GM12878 (cell line): Measurements from ENCODE around the gene MAP4K2. TPM values are rescaled to one million over a fixed set of nuclear protein-coding genes. Genes with fewer than 3 reads are reported as not detected.

Experiments used
- ATAC-seq: fragments of 200-7000 bp; cut with Tn5 transposase; 3 replicates; pipeline ENCODE4 v1.9.1; 2020; ENCODE audit warnings: mild to moderate bottlenecking, moderate library complexity
- BruUV-seq: library from RNA; stranded (reverse); fragments of 400-500 nt; replicated peaks from 2 replicates; lab custom pipeline; 2021; lab: Mats Ljungman, UMichigan
- CTCF ChIA-PET: fragments of 300-600 bp; sonication (Branson Sonifier 250); formaldehyde crosslinking; extraction: SDS; loops from one replicate; lab custom pipeline; 2021; ENCODE audit warnings: inconsistent platforms; lab: Yijun Ruan, JAX
- POLR2A ChIA-PET: fragments of 350-600 bp; formaldehyde crosslinking; extraction: SDS; loops from one replicate; lab custom pipeline; 2021; ENCODE audit warnings: inconsistent platforms; lab: Charles Lee
- RAD21 ChIA-PET: fragments of 300-600 bp; sonication (Branson Sonifier 250); formaldehyde crosslinking; loops from one replicate; lab custom pipeline; 2023; ENCODE audit warnings: antibody characterized with exemption; ENCODE audit not compliant: unreplicated experiment; lab: Charles Lee
- SMC1A ChIA-PET: fragments of 300-600 bp; sonication (Branson Sonifier 250); formaldehyde crosslinking; loops from one replicate; lab custom pipeline; 2023; ENCODE audit not compliant: unreplicated experiment, uncharacterized antibody; lab: Charles Lee
- DNase-seq: peaks from one replicate; pipeline ENCODE4 v3.0.0-alpha.2; 2011; ENCODE audit warnings: low read depth, low spot score
- FAIRE-seq: peaks from 3 replicates; lab custom pipeline; 2011; peaks lifted over from hg19 to GRCh38; lab: Jason Lieb, UNC
- H2AFZ ChIP-seq: 2 replicates; pipeline ENCODE4 v1.6.0; 2011; ENCODE audit warnings: low read depth, low read length, control low read depth; ENCODE audit not compliant: control insufficient read depth
- H3K27ac ChIP-seq: 2 replicates; pipeline ENCODE4 v1.5.1; 2011; ENCODE audit warnings: control low read depth; ENCODE audit not compliant: control insufficient read depth, insufficient read depth
- H3K27me3 ChIP-seq, 2 experiments: replicated peaks in 1 of 2; 2 replicates each; pipeline versions ENCODE4 v1.6.0 to v1.6.1; 2011; ENCODE audit warnings: low read length in 1 of 2; ENCODE audit not compliant: control insufficient read depth in 2 of 2, insufficient read depth in 2 of 2
- H3K36me3 ChIP-seq, 2 experiments: 2 replicates each; pipeline ENCODE4 v1.5.1; 2011; ENCODE audit warnings: low read length in 1 of 2; ENCODE audit not compliant: control insufficient read depth in 2 of 2, insufficient read depth in 2 of 2
- H3K4me1 ChIP-seq: 2 replicates; pipeline ENCODE4 v1.6.1; 2011; ENCODE audit warnings: mild to moderate bottlenecking, low read length, moderate library complexity, mixed read lengths; ENCODE audit not compliant: control insufficient read depth, insufficient read depth
- H3K4me2 ChIP-seq: 2 replicates; pipeline ENCODE4 v1.6.0; 2011; ENCODE audit warnings: control low read depth; ENCODE audit not compliant: control insufficient read depth, insufficient read depth
- H3K4me3 ChIP-seq: fragments of 200-600 bp; sonication (generic); 2 replicates; pipeline ENCODE4 v1.5.1; 2016
- H3K79me2 ChIP-seq: 2 replicates; pipeline ENCODE4 v1.6.0; 2011; ENCODE audit warnings: low read length; ENCODE audit not compliant: control insufficient read depth, insufficient read depth
- H3K9ac ChIP-seq: 2 replicates; pipeline ENCODE4 v1.8.0; 2011; ENCODE audit warnings: low read length, control low read depth, mixed read lengths; ENCODE audit not compliant: control insufficient read depth, insufficient read depth
- H3K9me3 ChIP-seq: replicated peaks from 3 replicates; pipeline ENCODE4 v1.5.1; 2011; ENCODE audit warnings: mild to moderate bottlenecking, low read length; ENCODE audit not compliant: control insufficient read depth, insufficient read depth
- H4K20me1 ChIP-seq: 2 replicates; pipeline ENCODE4 v1.6.0; 2011; ENCODE audit not compliant: control insufficient read depth, insufficient read depth
- ATF3 ChIP-seq: IDR thresholded peaks from 2 replicates; pipeline ENCODE4 v1.6.1; 2011; ENCODE audit warnings: low read depth, mild to moderate bottlenecking, low read length, moderate library complexity, borderline replicate concordance; ENCODE audit errors: extremely low read depth
- BACH1 ChIP-seq: fragments of 450-650 bp; IDR thresholded peaks from 2 replicates; pipeline ENCODE4 v1.6.1; 2017; ENCODE audit warnings: mild to moderate bottlenecking, borderline replicate concordance
- BRCA1 ChIP-seq: IDR thresholded peaks from 2 replicates; pipeline ENCODE4 v1.6.1; 2011; ENCODE audit warnings: low read depth, low read length, improper control_type of control experiment
- E2F4 ChIP-seq: IDR thresholded peaks from 2 replicates; pipeline ENCODE4 v1.6.1; 2012; ENCODE audit warnings: low read depth, low read length, improper control_type of control experiment
- NR2C1 ChIP-seq: fragments of 450-650 bp; IDR thresholded peaks from 2 replicates; pipeline ENCODE4 v1.6.1; 2017; ENCODE audit warnings: antibody characterized with exemption, mild to moderate bottlenecking, moderate library complexity
- PBX3 ChIP-seq: IDR thresholded peaks from 2 replicates; pipeline ENCODE4 v1.6.1; 2011; ENCODE audit warnings: mild to moderate bottlenecking, low read depth, low read length, moderate library complexity; ENCODE audit not compliant: insufficient replicate concordance
- POLR2A ChIP-seq: IDR thresholded peaks from 2 replicates; pipeline ENCODE4 v1.6.1; 2011; ENCODE audit warnings: low read depth, mild to moderate bottlenecking, low read length
- SP1 ChIP-seq: IDR thresholded peaks from one replicate; pipeline ENCODE4 v1.6.1; 2011; ENCODE audit warnings: low read depth, low read length
- ZNF274 ChIP-seq: IDR thresholded peaks from one replicate; pipeline ENCODE4 v1.8.0; 2011; ENCODE audit not compliant: insufficient read length, insufficient read depth
- WGBS: methylation state at CpG from one replicate; pipeline ENCODE4 v1.1.6; 2016; ENCODE audit warnings: low lambda C conversion rate; ENCODE audit not compliant: insufficient replicate concordance, insufficient coverage; ENCODE audit errors: missing lambda C conversion rate; 5-methylcytosine and 5-hydroxymethylcytosine counted together
- in situ Hi-C: fragments of 300-500 bp; cut with MboI; formaldehyde crosslinking; loops from 9 replicates; pipeline ENCODE4 v1.14.3; 2018; ENCODE audit warnings: mixed read lengths
- intact Hi-C: fragments of 100-400 bp; cut with micrococcal nuclease; formaldehyde crosslinking; loops from one replicate; pipeline ENCODE4 v1.14.2; 2022; ENCODE audit not compliant: unreplicated experiment
- polyA plus RNA-seq, 11 experiments: library from polyadenylated mRNA; depleted of rRNA in 4 of 11; unstranded in 6 of 11; stranded (reverse) in 5 of 11; fragments of >200 nt; fragmentation: Nextera tagmentation in 4 of 11; fragmentation: Illumina TruSeq in 1 of 11; extraction: Ambion mirVana in 4 of 11; extraction: Trizol in 1 of 11; gene quantifications; 1 replicate in 1 of 11; 2 replicates in 10 of 11; pipeline versions ENCODE4 v1.2.1 to v1.2.3, GENCODE V29; 2011 to 2016; ENCODE audit warnings: inconsistent platforms in 2 of 11, missing spikeins in 2 of 11, low read depth in 1 of 11
- total RNA-seq, 4 experiments: library from RNA; depleted of rRNA in 3 of 4; stranded (reverse); fragments of >200 nt in 3 of 4; fragmentation: Illumina TruSeq in 1 of 4; extraction: Trizol in 1 of 4; gene quantifications; 2 replicates each; pipeline versions ENCODE4 v1.2.1 to v1.2.3, GENCODE V29; 2013 to 2021
- TF ChIP-seq, protein P1 (sequence below): fragments of 450-650 bp; formaldehyde crosslinking; IDR thresholded peaks from 2 replicates; pipeline ENCODE4 v1.4.0; 2020; ENCODE audit warnings: mild to moderate bottlenecking, moderate library complexity
- TF ChIP-seq, protein P2 (sequence below): fragments of 450-650 bp; formaldehyde crosslinking; IDR thresholded peaks from 2 replicates; pipeline ENCODE4 v1.5.0; 2022; ENCODE audit warnings: mild to moderate bottlenecking, missing genetic modification characterization

MAP4K2 gene
- total and polyA plus RNA-seq, 10 of the 15 experiments (the other 5 are each of a cell fraction or from before 2014, with no cell fraction given), result 0.98 to 78.1 (median 48.9) TPM

DNA sequence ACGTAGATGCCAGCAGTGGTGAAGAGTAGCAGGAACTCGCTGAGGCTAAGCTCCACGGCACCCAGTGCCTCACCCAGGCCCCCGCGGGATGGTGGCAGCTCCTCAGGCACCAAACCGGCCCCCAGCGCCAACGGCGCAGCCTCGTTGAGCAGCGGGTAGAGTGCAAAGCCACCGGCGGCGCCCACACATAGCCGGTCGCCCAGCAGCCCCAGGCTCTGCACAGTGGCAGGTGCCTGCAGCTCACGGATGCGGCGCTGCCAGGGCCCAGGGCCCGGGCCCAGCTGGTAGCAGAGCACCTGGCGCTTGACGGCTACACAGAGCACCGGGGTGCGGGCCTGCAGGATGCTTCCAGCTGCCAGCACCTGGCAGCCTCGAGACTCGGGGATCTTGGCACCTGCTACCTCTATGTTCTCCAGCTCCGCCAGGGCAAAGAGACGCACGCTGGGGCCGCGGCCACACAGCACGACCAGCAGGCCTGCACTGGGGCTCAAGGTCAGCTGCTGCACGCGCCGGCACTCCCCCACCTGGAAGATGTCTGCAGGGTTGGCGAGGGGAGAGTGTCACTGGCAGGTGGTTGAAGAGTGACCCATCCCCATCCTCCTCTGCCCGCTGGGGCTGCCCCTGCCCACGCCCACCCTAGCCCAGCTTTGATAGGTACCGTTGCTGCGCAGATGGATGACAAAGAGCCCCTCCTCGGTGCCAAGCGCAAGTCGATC, 26.7 kb upstream of the MAP4K2 start (continued):
- no peak for TF ChIP-seq PBX3
- TF ChIP-seq NR2C1, result no peak

- H4K20me1 ChIP-seq, result no peaks in the 10 kb centered on the region
- no peak for ATAC-seq
- H3K9me3 ChIP-seq, result no peaks in the 10 kb centered on the region
- H3K27ac ChIP-seq, result no peak overlapping the region
- H3K4me2 ChIP-seq, result no peak overlapping the region
- no TSS peak for BruUV-seq
- ChIA-PET CTCF (no interaction called here), POLR2A (no interaction called here), SMC1A (no interaction called here), RAD21 (no interaction called here)
- DNase-seq, result no peak
- H3K4me3 ChIP-seq, result no peak overlapping the region
- no peaks in the 10 kb centered on the region for H3K4me1 ChIP-seq
- H2AFZ ChIP-seq, result no peak overlapping the region
- no peaks in the 10 kb centered on the region for H3K79me2 ChIP-seq
- FAIRE-seq, result no peak
- H3K36me3 ChIP-seq, result no peaks in the 10 kb centered on the region
- no peaks in the 10 kb centered on the region for H3K27me3 ChIP-seq
- intact Hi-C loops, result no loop called here
- in situ Hi-C loops, result no loop called here
- no peak overlapping the region for H3K9ac ChIP-seq
- WGBS, result 80% methylated on average over 22 of the region's 22 CpGs
- TF ChIP-seq SP1, result no peak
- TF ChIP-seq E2F4, result no peak
- no peak for TF ChIP-seq ZNF274
- no peak for TF ChIP-seq POLR2A
- TF ChIP-seq BACH1, result no peak
- TF ChIP-seq, protein P1, sequence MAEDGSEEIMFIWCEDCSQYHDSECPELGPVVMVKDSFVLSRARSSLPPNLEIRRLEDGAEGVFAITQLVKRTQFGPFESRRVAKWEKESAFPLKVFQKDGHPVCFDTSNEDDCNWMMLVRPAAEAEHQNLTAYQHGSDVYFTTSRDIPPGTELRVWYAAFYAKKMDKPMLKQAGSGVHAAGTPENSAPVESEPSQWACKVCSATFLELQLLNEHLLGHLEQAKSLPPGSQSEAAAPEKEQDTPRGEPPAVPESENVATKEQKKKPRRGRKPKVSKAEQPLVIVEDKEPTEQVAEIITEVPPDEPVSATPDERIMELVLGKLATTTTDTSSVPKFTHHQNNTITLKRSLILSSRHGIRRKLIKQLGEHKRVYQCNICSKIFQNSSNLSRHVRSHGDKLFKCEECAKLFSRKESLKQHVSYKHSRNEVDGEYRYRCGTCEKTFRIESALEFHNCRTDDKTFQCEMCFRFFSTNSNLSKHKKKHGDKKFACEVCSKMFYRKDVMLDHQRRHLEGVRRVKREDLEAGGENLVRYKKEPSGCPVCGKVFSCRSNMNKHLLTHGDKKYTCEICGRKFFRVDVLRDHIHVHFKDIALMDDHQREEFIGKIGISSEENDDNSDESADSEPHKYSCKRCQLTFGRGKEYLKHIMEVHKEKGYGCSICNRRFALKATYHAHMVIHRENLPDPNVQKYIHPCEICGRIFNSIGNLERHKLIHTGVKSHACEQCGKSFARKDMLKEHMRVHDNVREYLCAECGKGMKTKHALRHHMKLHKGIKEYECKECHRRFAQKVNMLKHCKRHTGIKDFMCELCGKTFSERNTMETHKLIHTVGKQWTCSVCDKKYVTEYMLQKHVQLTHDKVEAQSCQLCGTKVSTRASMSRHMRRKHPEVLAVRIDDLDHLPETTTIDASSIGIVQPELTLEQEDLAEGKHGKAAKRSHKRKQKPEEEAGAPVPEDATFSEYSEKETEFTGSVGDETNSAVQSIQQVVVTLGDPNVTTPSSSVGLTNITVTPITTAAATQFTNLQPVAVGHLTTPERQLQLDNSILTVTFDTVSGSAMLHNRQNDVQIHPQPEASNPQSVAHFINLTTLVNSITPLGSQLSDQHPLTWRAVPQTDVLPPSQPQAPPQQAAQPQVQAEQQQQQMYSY (CRISPR knock-in tag), result no peak
- TF ChIP-seq, protein P2, sequence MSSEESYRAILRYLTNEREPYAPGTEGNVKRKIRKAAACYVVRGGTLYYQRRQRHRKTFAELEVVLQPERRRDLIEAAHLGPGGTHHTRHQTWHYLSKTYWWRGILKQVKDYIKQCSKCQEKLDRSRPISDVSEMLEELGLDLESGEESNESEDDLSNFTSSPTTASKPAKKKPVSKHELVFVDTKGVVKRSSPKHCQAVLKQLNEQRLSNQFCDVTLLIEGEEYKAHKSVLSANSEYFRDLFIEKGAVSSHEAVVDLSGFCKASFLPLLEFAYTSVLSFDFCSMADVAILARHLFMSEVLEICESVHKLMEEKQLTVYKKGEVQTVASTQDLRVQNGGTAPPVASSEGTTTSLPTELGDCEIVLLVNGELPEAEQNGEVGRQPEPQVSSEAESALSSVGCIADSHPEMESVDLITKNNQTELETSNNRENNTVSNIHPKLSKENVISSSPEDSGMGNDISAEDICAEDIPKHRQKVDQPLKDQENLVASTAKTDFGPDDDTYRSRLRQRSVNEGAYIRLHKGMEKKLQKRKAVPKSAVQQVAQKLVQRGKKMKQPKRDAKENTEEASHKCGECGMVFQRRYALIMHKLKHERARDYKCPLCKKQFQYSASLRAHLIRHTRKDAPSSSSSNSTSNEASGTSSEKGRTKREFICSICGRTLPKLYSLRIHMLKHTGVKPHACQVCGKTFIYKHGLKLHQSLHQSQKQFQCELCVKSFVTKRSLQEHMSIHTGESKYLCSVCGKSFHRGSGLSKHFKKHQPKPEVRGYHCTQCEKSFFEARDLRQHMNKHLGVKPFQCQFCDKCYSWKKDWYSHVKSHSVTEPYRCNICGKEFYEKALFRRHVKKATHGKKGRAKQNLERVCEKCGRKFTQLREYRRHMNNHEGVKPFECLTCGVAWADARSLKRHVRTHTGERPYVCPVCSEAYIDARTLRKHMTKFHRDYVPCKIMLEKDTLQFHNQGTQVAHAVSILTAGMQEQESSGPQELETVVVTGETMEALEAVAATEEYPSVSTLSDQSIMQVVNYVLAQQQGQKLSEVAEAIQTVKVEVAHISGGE (CRISPR knock-in tag), result no peak
- no peak for TF ChIP-seq BRCA1
- no peak for TF ChIP-seq ATF3
Measured at GRCh38 chr11:64827451-64827839, 24.4 kb upstream of the MAP4K2 start.
